BJ (cell line): ENCODE results near the gene IFNA10. TPM values are rescaled to one million over a fixed set of nuclear protein-coding genes. Genes with fewer than 3 reads are reported as not detected.
"Not testable (repeated sequence)": the region's sequence is repeated elsewhere in the genome, so short reads cannot be mapped to it uniquely, and the experiment has no call there.

Source experiments
- CTCF ChIA-PET: fragments of 350-600 bp; formaldehyde crosslinking; extraction: SDS; loops from one replicate; lab custom pipeline; 2021; ENCODE audit warnings: antibody characterized with exemption, inconsistent platforms; lab: Yijun Ruan, JAX
- POLR2A ChIA-PET: fragments of 300-600 bp; sonication (Branson Sonifier 250); formaldehyde crosslinking; extraction: SDS; loops from one replicate; lab custom pipeline; 2021; ENCODE audit warnings: antibody characterized with exemption; lab: Charles Lee
- DNase-seq: peaks from one replicate; pipeline ENCODE4 v3.0.0-alpha.2; 2011; ENCODE audit warnings: low read depth
- H3K27me3 ChIP-seq: 2 replicates; pipeline ENCODE4 v1.6.0; 2011; ENCODE audit warnings: low read length; ENCODE audit not compliant: control insufficient read depth, insufficient read depth
- H3K36me3 ChIP-seq: 2 replicates; pipeline ENCODE4 v1.5.1; 2011; ENCODE audit warnings: low read length; ENCODE audit not compliant: control insufficient read depth, insufficient read depth
- H3K4me3 ChIP-seq: 2 replicates; pipeline ENCODE4 v1.5.1; 2011; ENCODE audit warnings: low read depth, mild to moderate bottlenecking, control low read depth, low read length
- polyA minus RNA-seq: library from RNA; depleted of rRNA, polyadenylated mRNA; stranded (reverse); fragments of >200 nt; gene quantifications from 2 replicates; pipeline ENCODE4 v1.2.3, GENCODE V29; 2011; rRNA and poly(A)+ RNA removed
- polyA plus RNA-seq: library from polyadenylated mRNA; depleted of rRNA; stranded (reverse); fragments of >200 nt; gene quantifications from 2 replicates; pipeline ENCODE4 v1.2.3, GENCODE V29; 2011; rRNA removed
- TF ChIP-seq, protein P1 (sequence below): IDR thresholded peaks from 2 replicates; pipeline ENCODE4 v1.5.1; 2011; ENCODE audit warnings: low read depth, mild to moderate bottlenecking, control low read depth, inconsistent platforms, low read length, moderate library complexity; ENCODE audit not compliant: insufficient read depth

The IFNA10 gene
- polyA plus RNA-seq (not detected in 2 replicates), polyA minus RNA-seq (not detected in 2 replicates)

- H3K36me3 ChIP-seq, POLR2A ChIA-PET, DNase-seq, H3K4me3 ChIP-seq, H3K27me3 ChIP-seq: not testable (repeated sequence)
- CTCF ChIA-PET, result interaction anchor here (1.3 kb wide), 1 partner anchor 12 kb away, joined by 5 read pairs; no protein-coding TSS in a partner anchor
Observed at GRCh38 chr9:21207043-21207442, at the start of gene IFNA10. IFNA10 (minus strand) TSS chr9:21207143; CDS start chr9:21207097, 46 bp downstream.

GRCh38 chr9:21255538-21256212 is 48.7 kb upstream of the IFNA10 start:
- DNase-seq, result no peak
- Histone ChIP-seq H3K36me3 (no peaks in the 10 kb centered on the region), H3K4me3 (no peak overlapping the region), H3K27me3 (peaks cover 3% of the 10 kb centered on the region)
- POLR2A ChIA-PET, result no interaction called here
- CTCF ChIA-PET, result no interaction called here
- TF ChIP-seq, protein P1, sequence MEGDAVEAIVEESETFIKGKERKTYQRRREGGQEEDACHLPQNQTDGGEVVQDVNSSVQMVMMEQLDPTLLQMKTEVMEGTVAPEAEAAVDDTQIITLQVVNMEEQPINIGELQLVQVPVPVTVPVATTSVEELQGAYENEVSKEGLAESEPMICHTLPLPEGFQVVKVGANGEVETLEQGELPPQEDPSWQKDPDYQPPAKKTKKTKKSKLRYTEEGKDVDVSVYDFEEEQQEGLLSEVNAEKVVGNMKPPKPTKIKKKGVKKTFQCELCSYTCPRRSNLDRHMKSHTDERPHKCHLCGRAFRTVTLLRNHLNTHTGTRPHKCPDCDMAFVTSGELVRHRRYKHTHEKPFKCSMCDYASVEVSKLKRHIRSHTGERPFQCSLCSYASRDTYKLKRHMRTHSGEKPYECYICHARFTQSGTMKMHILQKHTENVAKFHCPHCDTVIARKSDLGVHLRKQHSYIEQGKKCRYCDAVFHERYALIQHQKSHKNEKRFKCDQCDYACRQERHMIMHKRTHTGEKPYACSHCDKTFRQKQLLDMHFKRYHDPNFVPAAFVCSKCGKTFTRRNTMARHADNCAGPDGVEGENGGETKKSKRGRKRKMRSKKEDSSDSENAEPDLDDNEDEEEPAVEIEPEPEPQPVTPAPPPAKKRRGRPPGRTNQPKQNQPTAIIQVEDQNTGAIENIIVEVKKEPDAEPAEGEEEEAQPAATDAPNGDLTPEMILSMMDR, result no peak

- ChIA-PET CTCF (interaction anchor here (0.6 kb wide), 2 partner anchors 17 to 93 kb away, joined by 3 read pairs; no protein-coding TSS in a partner anchor), POLR2A (no interaction called here)
- no peak overlapping the region for H3K4me3 ChIP-seq
- DNase-seq, result no peak
- TF ChIP-seq, protein P1, result peak; percentile 42
- H3K36me3 ChIP-seq, result no peaks in the 10 kb centered on the region
- H3K27me3 ChIP-seq, result peaks cover 3% of the 10 kb centered on the region
Observed at GRCh38 chr9:21252721-21253547, 46.0 kb upstream of the IFNA10 start.

GRCh38 chr9:21251638-21252037 is 44.7 kb upstream of the IFNA10 start:
- TF ChIP-seq, protein P1, result no peak
- H3K4me3 ChIP-seq, result no peak overlapping the region
- H3K27me3 ChIP-seq, result no peaks in the 10 kb centered on the region
- DNase-seq, result no peak
- POLR2A ChIA-PET, result no interaction called here
- H3K36me3 ChIP-seq, result no peaks in the 10 kb centered on the region
- CTCF ChIA-PET, result interaction anchor here (1.1 to 1.7 kb wide), 2 partner anchors 16 to 144 kb away, joined by 4 read pairs; no protein-coding TSS in a partner anchor

DNA sequence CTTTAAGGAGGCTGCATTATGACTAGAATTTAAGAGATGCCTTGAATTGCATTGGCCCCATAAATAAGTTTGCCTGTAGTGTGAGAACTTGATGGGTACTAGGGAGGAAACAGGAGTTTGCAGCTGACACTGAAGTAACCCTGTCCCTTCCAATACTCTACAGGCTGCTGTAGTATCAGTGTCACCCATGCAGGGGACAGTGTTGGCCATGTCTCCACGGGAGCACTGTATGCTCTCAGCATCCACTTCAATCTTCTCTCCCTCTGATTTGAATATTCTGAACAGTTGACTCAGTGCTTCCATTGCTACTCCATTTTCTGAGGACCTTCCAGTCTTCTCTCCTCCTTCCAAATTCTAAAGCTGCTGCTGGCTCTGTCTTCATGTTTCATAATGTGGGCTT is 44.2 kb upstream of the IFNA10 start:
- no peak overlapping the region for H3K4me3 ChIP-seq
- H3K27me3 ChIP-seq, result no peaks in the 10 kb centered on the region
- ChIA-PET CTCF (interaction anchor here (1.1 to 1.7 kb wide), 2 partner anchors 15 to 144 kb away, joined by 4 read pairs; no protein-coding TSS in a partner anchor), POLR2A (no interaction called here)
- no peaks in the 10 kb centered on the region for H3K36me3 ChIP-seq
- DNase-seq, result no peak
- TF ChIP-seq, protein P1, result no peak
